Keratinocyte (primary cell): ENCODE results near the gene DHRSX. TPM values are rescaled to one million over a fixed set of nuclear protein-coding genes. Genes with fewer than 3 reads are reported as not detected.
"Not testable (repeated sequence)": the region's sequence is repeated elsewhere in the genome, so short reads cannot be mapped to it uniquely, and the experiment has no call there.

Experiments
- DNase-seq: peaks from one replicate; pipeline ENCODE4 v3.0.0-alpha.2; 2011; ENCODE audit warnings: low read depth, missing footprints, low spot score
- FAIRE-seq: peaks from 2 replicates; lab custom pipeline; 2011; peaks lifted over from hg19 to GRCh38; lab: Jason Lieb, UNC
- H2AFZ ChIP-seq: 2 replicates; pipeline ENCODE4 v1.6.0; 2012; ENCODE audit warnings: low read length, control low read depth, inconsistent platforms; ENCODE audit not compliant: control insufficient read depth
- H3K27ac ChIP-seq: 2 replicates; pipeline ENCODE4 v1.5.1; 2011; ENCODE audit warnings: low read length; ENCODE audit not compliant: control insufficient read depth, insufficient read depth
- H3K27me3 ChIP-seq: 3 replicates; pipeline ENCODE4 v1.6.0; 2011; ENCODE audit warnings: low read length; ENCODE audit not compliant: control insufficient read depth, insufficient read depth; ENCODE audit errors: extremely low read depth
- H3K36me3 ChIP-seq, 2 experiments: 2 replicates in 1 of 2; 3 replicates in 1 of 2; pipeline ENCODE4 v1.5.1; 2011; ENCODE audit warnings: low read length in 2 of 2, mild to moderate bottlenecking in 1 of 2; ENCODE audit not compliant: control insufficient read depth in 2 of 2, insufficient read depth in 2 of 2; ENCODE audit errors: extremely low read depth in 1 of 2
- H3K4me1 ChIP-seq: 3 replicates; pipeline ENCODE4 v1.5.1; 2011; ENCODE audit warnings: low read length; ENCODE audit not compliant: control insufficient read depth, insufficient read depth; ENCODE audit errors: extremely low read depth
- H3K4me2 ChIP-seq: 3 replicates; pipeline ENCODE4 v1.6.0; 2011; ENCODE audit warnings: low read depth, low read length; ENCODE audit not compliant: control insufficient read depth, insufficient read depth; ENCODE audit errors: extremely low read depth
- H3K4me3 ChIP-seq, 3 experiments: fragments of 200-600 bp in 1 of 3; sonication (generic) in 1 of 3; 2 replicates in 2 of 3; 3 replicates in 1 of 3; pipeline ENCODE4 v1.5.1; 2011 to 2016; ENCODE audit warnings: low read length in 3 of 3, mild to moderate bottlenecking in 3 of 3, control low read depth in 2 of 3, inconsistent platforms in 1 of 3, low read depth in 1 of 3, mixed read lengths in 1 of 3, mixed run types in 1 of 3, moderate library complexity in 1 of 3; ENCODE audit not compliant: control insufficient read depth in 2 of 3, insufficient read depth in 2 of 3; ENCODE audit errors: extremely low read depth in 1 of 3
- H3K79me2 ChIP-seq: 2 replicates; pipeline ENCODE4 v1.6.0; 2012; ENCODE audit warnings: low read length; ENCODE audit not compliant: control insufficient read depth, insufficient read depth
- H3K9ac ChIP-seq: 3 replicates; pipeline ENCODE4 v1.6.0; 2011; ENCODE audit warnings: low read length; ENCODE audit not compliant: control insufficient read depth, insufficient read depth; ENCODE audit errors: extremely low read depth
- H3K9me1 ChIP-seq: 3 replicates; pipeline ENCODE4 v1.6.0; 2011; ENCODE audit warnings: low read length; ENCODE audit not compliant: control insufficient read depth, insufficient read depth; ENCODE audit errors: extremely low read depth
- H3K9me3 ChIP-seq: 2 replicates; pipeline ENCODE4 v1.5.1; 2012; ENCODE audit warnings: low read depth, low read length; ENCODE audit not compliant: control insufficient read depth
- H4K20me1 ChIP-seq: 3 replicates; pipeline ENCODE4 v1.6.0; 2011; ENCODE audit warnings: low read length; ENCODE audit not compliant: control insufficient read depth, insufficient read depth; ENCODE audit errors: extremely low read depth
- CTCF ChIP-seq, 3 experiments: IDR thresholded peaks in 1 of 3; conservative IDR thresholded peaks in 1 of 3; optimal IDR thresholded peaks in 1 of 3; 2 replicates in 2 of 3; 3 replicates in 1 of 3; pipeline versions ENCODE3 to v1.5.1; 2011; ENCODE audit warnings: low read length in 3 of 3, mild to moderate bottlenecking in 3 of 3, moderate library complexity in 2 of 3, control low read depth in 1 of 3, inconsistent platforms in 1 of 3; ENCODE audit not compliant: insufficient read depth in 2 of 3; ENCODE audit errors: extremely low read depth in 1 of 3
- EZH2 ChIP-seq: IDR thresholded peaks from one replicate; pipeline ENCODE4 v1.6.1; 2012; ENCODE audit warnings: inconsistent platforms, mild to moderate bottlenecking, low read length, moderate library complexity
- dilution Hi-C: fragments of 300-500 bp; cut with MboI; formaldehyde crosslinking; loops from one replicate; pipeline ENCODE4 v1.7.0; 2020; ENCODE audit warnings: low sequenced_read_pairs; ENCODE audit not compliant: extremely low pct_ligation_motif_present
- polyA plus RNA-seq, 5 experiments: library from polyadenylated mRNA; depleted of rRNA in 3 of 5; stranded (reverse) in 3 of 5; stranded (forward) in 1 of 5; unstranded in 1 of 5; fragments of >200 nt; gene quantifications; 1 replicate in 1 of 5; 2 replicates in 3 of 5; 3 replicates in 1 of 5; pipeline versions ENCODE4 v1.2.1 to v1.2.3, GENCODE V29; 2011 to 2012; ENCODE audit warnings: missing spikeins in 2 of 5, low read depth in 1 of 5, low replicate concordance in 1 of 5

DHRSX gene
- polyA plus RNA-seq, 1 donor (not counting 4 experiments of a cell fraction or from before 2014, with no cell fraction given) = 20.4 TPM

DNA sequence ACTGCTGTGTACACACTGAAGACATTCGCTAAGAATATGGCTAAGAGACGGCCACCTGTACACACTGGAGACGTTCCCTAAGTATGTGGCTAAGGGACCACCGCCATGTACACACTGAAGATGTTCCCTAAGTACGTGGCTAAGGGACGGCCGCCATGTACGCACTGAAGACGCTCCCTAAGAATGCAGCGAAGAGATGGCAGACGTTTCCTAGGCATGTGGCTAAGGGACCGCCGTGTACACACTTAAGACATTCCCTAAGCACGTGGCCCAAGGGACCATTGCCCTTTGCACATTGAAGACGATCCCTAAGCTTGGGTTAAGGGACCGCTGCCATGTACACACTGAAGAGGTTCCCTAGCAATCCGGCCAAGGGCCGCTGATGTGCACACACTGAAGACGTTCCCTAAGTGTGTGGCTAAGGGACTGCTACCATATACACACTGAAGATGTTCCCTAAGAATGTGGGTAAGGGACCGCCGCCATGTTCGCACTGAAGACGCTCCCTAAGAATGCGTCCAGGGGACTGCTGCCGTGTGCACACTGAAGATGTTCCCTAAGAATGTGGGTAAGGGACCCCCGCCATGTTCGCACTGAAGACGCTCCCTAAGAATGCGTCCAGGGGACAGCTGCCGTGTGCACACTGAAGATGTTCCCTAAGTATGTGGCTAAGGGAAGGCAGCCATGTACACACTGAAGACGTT, 36.7 kb downstream of the DHRSX start:
- FAIRE-seq = no peak
- dilution Hi-C loops = no loop called here

DNA sequence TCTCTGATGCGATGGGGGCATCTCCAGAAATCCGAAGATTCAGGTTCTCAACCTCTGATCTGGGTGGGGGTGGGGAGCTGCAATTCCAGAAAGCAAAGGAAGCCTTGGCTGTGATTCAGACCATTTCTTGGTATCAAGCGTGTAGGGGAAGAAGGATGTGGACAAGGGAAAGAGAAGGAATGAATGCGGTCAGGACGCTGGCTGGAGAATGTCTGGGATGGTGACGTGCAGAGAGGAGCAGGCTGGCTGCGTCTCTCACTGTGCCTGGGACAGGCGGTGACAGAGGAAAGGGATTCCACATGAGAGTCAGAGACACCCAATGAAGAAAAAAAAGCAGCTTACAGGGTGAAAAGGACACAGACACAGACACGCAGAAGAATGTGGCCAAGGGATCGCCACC, 37.3 kb downstream of the DHRSX start:
- H2AFZ ChIP-seq, H3K4me1 ChIP-seq, H3K9ac ChIP-seq, H3K9me3 ChIP-seq, H3K4me3 ChIP-seq, H3K36me3 ChIP-seq, H3K9me1 ChIP-seq, H3K4me2 ChIP-seq, H3K27me3 ChIP-seq, dilution Hi-C loops, DNase-seq, H3K27ac ChIP-seq, FAIRE-seq, H4K20me1 ChIP-seq: not testable (repeated sequence)
- H3K79me2 ChIP-seq = peaks cover 19% of the 10 kb centered on the region

More for the DNA sequence above, 36.7 kb downstream of the DHRSX start:
- Histone ChIP-seq H3K27ac (no peak overlapping the region), H4K20me1 (no peaks in the 10 kb centered on the region), H3K9me1 (no peaks in the 10 kb centered on the region), H3K4me2 (no peak overlapping the region), H3K4me3 (no peak overlapping the region), H3K36me3 (no peaks in the 10 kb centered on the region), H3K9ac (no peak overlapping the region), H2AFZ (no peak overlapping the region), H3K27me3 (no peaks in the 10 kb centered on the region), H3K4me1 (no peaks in the 10 kb centered on the region), H3K79me2 (peaks cover 26% of the 10 kb centered on the region), H3K9me3 (no peaks in the 10 kb centered on the region)
- TF ChIP-seq CTCF (optimal IDR thresholded peaks at IDR 0.05 in 1 of 3, IDR thresholded peaks at IDR 0.05 in 1 of 3, conservative IDR thresholded peaks at IDR 0.05 in 1 of 3; ENCODE audit: extremely low read depth in 1 of 3, insufficient read depth in 2 of 3, low read length in 3 of 3) (no peak), EZH2 (no peak)
- DNase-seq = no peak

- Histone ChIP-seq H3K4me2 (no peak overlapping the region), H3K4me1 (no peaks in the 10 kb centered on the region), H2AFZ (no peak overlapping the region), H4K20me1 (no peaks in the 10 kb centered on the region), H3K79me2 (peaks cover 20% of the 10 kb centered on the region), H3K27ac (no peak overlapping the region), H3K9me3 (no peaks in the 10 kb centered on the region), H3K9ac (no peak overlapping the region), H3K36me3 (no peaks in the 10 kb centered on the region), H3K27me3 (no peaks in the 10 kb centered on the region), H3K9me1 (no peaks in the 10 kb centered on the region), H3K4me3 (no peak overlapping the region)
- FAIRE-seq (no peak), DNase-seq (no peak)
- TF ChIP-seq CTCF (optimal IDR thresholded peaks at IDR 0.05 in 1 of 3, IDR thresholded peaks at IDR 0.05 in 1 of 3, conservative IDR thresholded peaks at IDR 0.05 in 1 of 3; ENCODE audit: extremely low read depth in 1 of 3, insufficient read depth in 2 of 3, low read length in 3 of 3) = no peak
- dilution Hi-C loops = no loop called here
These were observed 38.0 kb downstream of the DHRSX start for GRCh38 chrX:2462780-2463179.
